Trophoblast cell (in vitro differentiated cells and primary cell): ENCODE results near the gene HIGD2A.
A peak's percentile ranks its signal among the peaks of the same experiment; 100 is the strongest.

Source experiments
- DNase-seq, 2 donors: peaks; one replicate each; pipeline ENCODE4 v3.0.0-alpha.2; 2016
- H2AFZ ChIP-seq: 2 replicates; pipeline ENCODE4 v1.6.1; 2013; ENCODE audit warnings: low read length, moderate library complexity, mild to moderate bottlenecking; ENCODE audit not compliant: insufficient read depth, poor library complexity
- H2AK5ac ChIP-seq: 2 replicates; pipeline ENCODE4 v1.6.1; 2013; ENCODE audit warnings: mild to moderate bottlenecking, low read length
- H2BK120ac ChIP-seq: 2 replicates; pipeline ENCODE4 v1.6.1; 2013; ENCODE audit warnings: low read length, mild to moderate bottlenecking, moderate library complexity; ENCODE audit not compliant: insufficient read depth, poor library complexity
- H2BK12ac ChIP-seq: 2 replicates; pipeline ENCODE4 v1.6.1; 2013; ENCODE audit warnings: mild to moderate bottlenecking, low read length, moderate library complexity
- H2BK5ac ChIP-seq: 2 replicates; pipeline ENCODE4 v1.6.1; 2013; ENCODE audit warnings: low read length, low read depth, moderate library complexity, mild to moderate bottlenecking; ENCODE audit not compliant: poor library complexity
- H3K14ac ChIP-seq: 2 replicates; pipeline ENCODE4 v1.6.1; 2013; ENCODE audit warnings: mild to moderate bottlenecking, low read length
- H3K18ac ChIP-seq: 2 replicates; pipeline ENCODE4 v1.6.1; 2013; ENCODE audit warnings: mild to moderate bottlenecking, low read length
- H3K23ac ChIP-seq: 2 replicates; pipeline ENCODE4 v1.6.1; 2013; ENCODE audit warnings: low read length
- H3K27ac ChIP-seq: 2 replicates; pipeline ENCODE4 v1.5.1; 2013; ENCODE audit warnings: low read depth, mild to moderate bottlenecking, inconsistent platforms, low read length, moderate library complexity
- H3K27me3 ChIP-seq: 2 replicates; pipeline ENCODE4 v1.6.1; 2013; ENCODE audit warnings: inconsistent platforms, mild to moderate bottlenecking, low read length, moderate library complexity; ENCODE audit not compliant: insufficient read depth
- H3K36me3 ChIP-seq, 2 experiments: 1 replicate in 1 of 2; 2 replicates in 1 of 2; pipeline ENCODE4 v1.6.1; 2013; ENCODE audit warnings: low read length in 2 of 2, mild to moderate bottlenecking in 2 of 2, moderate library complexity in 1 of 2; ENCODE audit not compliant: insufficient read depth in 2 of 2, control insufficient read depth in 1 of 2
- H3K4ac ChIP-seq: 2 replicates; pipeline ENCODE4 v1.6.1; 2013; ENCODE audit warnings: low read depth, mild to moderate bottlenecking, low read length, moderate library complexity
- H3K4me1 ChIP-seq, 2 experiments: 1 replicate in 1 of 2; 2 replicates in 1 of 2; pipeline ENCODE4 v1.6.1; 2013; ENCODE audit warnings: low read length in 2 of 2, mild to moderate bottlenecking in 2 of 2, moderate library complexity in 1 of 2; ENCODE audit not compliant: insufficient read depth in 2 of 2, control insufficient read depth in 1 of 2
- H3K4me2 ChIP-seq: 2 replicates; pipeline ENCODE4 v1.6.1; 2013; ENCODE audit warnings: inconsistent platforms, mild to moderate bottlenecking, low read length, moderate library complexity
- H3K4me3 ChIP-seq: 2 replicates; pipeline ENCODE4 v1.5.1; 2013; ENCODE audit warnings: mild to moderate bottlenecking, low read depth, low read length, inconsistent platforms
- H3K79me1 ChIP-seq: one replicate; pipeline ENCODE4 v1.6.1; 2013; ENCODE audit warnings: low read length
- H3K79me2 ChIP-seq: 2 replicates; pipeline ENCODE4 v1.6.1; 2013; ENCODE audit warnings: low read length, mild to moderate bottlenecking; ENCODE audit not compliant: control insufficient read depth, insufficient read depth, poor library complexity
- H3K9ac ChIP-seq: 2 replicates; pipeline ENCODE4 v1.6.1; 2013; ENCODE audit warnings: mild to moderate bottlenecking, low read length
- H3K9me3 ChIP-seq: 2 replicates; pipeline ENCODE4 v1.6.1; 2013; ENCODE audit warnings: low read depth, mild to moderate bottlenecking, control low read depth, inconsistent platforms, low read length; ENCODE audit not compliant: insufficient read depth
- H4K12ac ChIP-seq: 2 replicates; pipeline ENCODE4 v1.6.1; 2013; ENCODE audit warnings: low read depth, mild to moderate bottlenecking, low read length, moderate library complexity
- H4K8ac ChIP-seq: 2 replicates; pipeline ENCODE4 v1.6.1; 2013; ENCODE audit warnings: low read depth, mild to moderate bottlenecking, low read length, moderate library complexity
- H4K91ac ChIP-seq: one replicate; pipeline ENCODE4 v1.6.1; 2013; ENCODE audit warnings: low read depth, mild to moderate bottlenecking, low read length, moderate library complexity
- WGBS: extraction: QIAGEN DNeasy Blood & Tissue Kit; methylation state at CpG from one replicate; pipeline ENCODE4 v1.1.7; 2013; ENCODE audit warnings: missing lambda C conversion rate; ENCODE audit not compliant: insufficient read length, insufficient coverage; ENCODE audit errors: extremely low coverage; 5-methylcytosine and 5-hydroxymethylcytosine counted together

HIGD2A gene

GRCh38 chr5:176366232-176366894 lies 22.2 kb upstream of the HIGD2A start:
- H3K4me2 ChIP-seq: peak overlapping the region; percentile 97
- no peak overlapping the region for H3K23ac ChIP-seq
- H3K9ac ChIP-seq: no peak overlapping the region
- peak overlapping the region; percentile 1 for H4K8ac ChIP-seq
- H2AFZ ChIP-seq: peak overlapping the region; percentile 53
- no peak overlapping the region for H3K4ac ChIP-seq
- H4K12ac ChIP-seq: no peak overlapping the region
- H4K91ac ChIP-seq: no peak overlapping the region
- no peak for DNase-seq
- H3K9me3 ChIP-seq: peaks cover 5% of the 10 kb centered on the region
- peak overlapping the region; percentile 44 for H3K14ac ChIP-seq
- peaks cover 5% of the 10 kb centered on the region for H3K79me1 ChIP-seq
- peak overlapping the region; percentile 84 for H3K4me3 ChIP-seq
- no peak overlapping the region for H2BK120ac ChIP-seq
- H3K4me1 ChIP-seq: peaks cover 8 to 12% of the 10 kb centered on the region in 2 experiments
- no peak overlapping the region for H2AK5ac ChIP-seq
- H2BK5ac ChIP-seq: no peak overlapping the region
- no peak overlapping the region for H3K18ac ChIP-seq
- no peak overlapping the region for H2BK12ac ChIP-seq
- no peak overlapping the region for H3K27ac ChIP-seq
- no CpG with 5 or more reads among the region's 38 CpGs for WGBS
- H3K27me3 ChIP-seq: peaks cover 17% of the 10 kb centered on the region
- H3K36me3 ChIP-seq: peaks cover 4 to 7% of the 10 kb centered on the region in 2 experiments
- peaks cover 2% of the 10 kb centered on the region for H3K79me2 ChIP-seq

- no peak overlapping the region for H3K27ac ChIP-seq
- H3K18ac ChIP-seq: no peak overlapping the region
- no peak overlapping the region for H2BK120ac ChIP-seq
- H3K4ac ChIP-seq: no peak overlapping the region
- no peak overlapping the region for H4K8ac ChIP-seq
- H3K14ac ChIP-seq: no peak overlapping the region
- H3K4me2 ChIP-seq: no peak overlapping the region
- no peak overlapping the region for H4K12ac ChIP-seq
- no peaks in the 10 kb centered on the region for H3K79me2 ChIP-seq
- no peak overlapping the region for H2AK5ac ChIP-seq
- H3K23ac ChIP-seq: no peak overlapping the region
- peaks cover 17% of the 10 kb centered on the region for H3K27me3 ChIP-seq
- H3K4me3 ChIP-seq: no peak overlapping the region
- H4K91ac ChIP-seq: no peak overlapping the region
- H2BK12ac ChIP-seq: no peak overlapping the region
- no peak for DNase-seq
- H3K9me3 ChIP-seq: peaks cover 5% of the 10 kb centered on the region
- H3K9ac ChIP-seq: no peak overlapping the region
- H2AFZ ChIP-seq: no peak overlapping the region
- peaks cover 8 to 9% of the 10 kb centered on the region in 2 experiments for H3K4me1 ChIP-seq
- H2BK5ac ChIP-seq: no peak overlapping the region
- H3K79me1 ChIP-seq: peaks cover 4% of the 10 kb centered on the region
- peaks cover 4 to 7% of the 10 kb centered on the region in 2 experiments for H3K36me3 ChIP-seq
- WGBS: no CpG with 5 or more reads among the region's 13 CpGs
Observed at GRCh38 chr5:176368726-176369125, 19.8 kb upstream of the HIGD2A start.

DNA sequence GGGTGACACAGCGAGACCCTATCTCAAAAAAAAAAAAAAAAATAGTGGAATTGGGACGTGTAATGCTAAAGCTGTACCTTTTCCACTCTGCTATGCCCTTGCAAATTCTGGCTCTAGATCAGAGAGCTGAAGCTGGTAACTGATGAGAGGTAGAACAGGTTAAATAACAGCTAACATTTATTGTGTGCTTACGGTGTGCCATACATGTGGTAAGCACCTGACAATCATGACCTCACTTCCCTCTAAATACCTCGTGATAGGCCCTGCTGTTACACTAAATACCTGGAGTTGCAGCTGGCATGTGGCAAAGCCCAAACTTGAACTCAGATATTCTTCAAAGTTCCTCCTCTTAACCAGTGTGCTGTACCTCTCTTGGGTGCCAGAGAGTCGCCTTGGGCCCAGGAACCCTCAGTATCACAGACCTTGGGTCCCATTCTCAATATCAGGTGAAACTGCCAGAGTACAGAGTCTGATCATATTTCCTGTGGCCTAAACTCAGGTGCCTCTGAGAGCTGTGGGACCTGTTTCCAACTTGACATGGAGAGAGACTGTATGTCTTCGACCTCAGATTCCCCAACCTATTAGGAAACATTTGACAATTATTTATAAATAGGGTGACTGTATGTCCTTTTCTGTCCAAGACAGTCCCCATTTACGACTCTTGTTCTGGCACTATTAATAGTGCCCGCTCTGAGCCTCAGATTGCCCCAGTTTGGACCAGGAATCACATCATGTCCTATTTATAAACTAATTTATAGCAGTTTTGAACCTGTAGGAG lies 18.4 kb upstream of the HIGD2A start:
- no peak for DNase-seq
- H3K4me2 ChIP-seq: no peak overlapping the region
- peaks cover 2% of the 10 kb centered on the region for H3K9me3 ChIP-seq
- no peak overlapping the region for H3K23ac ChIP-seq
- H2BK5ac ChIP-seq: no peak overlapping the region
- H3K79me2 ChIP-seq: no peaks in the 10 kb centered on the region
- H2AFZ ChIP-seq: no peak overlapping the region
- H3K4ac ChIP-seq: no peak overlapping the region
- no peak overlapping the region for H3K14ac ChIP-seq
- no peak overlapping the region for H2BK12ac ChIP-seq
- H3K4me3 ChIP-seq: no peak overlapping the region
- no peak overlapping the region for H4K12ac ChIP-seq
- H4K8ac ChIP-seq: no peak overlapping the region
- H3K4me1 ChIP-seq: peaks cover 5 to 7% of the 10 kb centered on the region in 2 experiments
- H4K91ac ChIP-seq: no peak overlapping the region
- H3K79me1 ChIP-seq: peaks cover 4% of the 10 kb centered on the region
- H2BK120ac ChIP-seq: no peak overlapping the region
- no peak overlapping the region for H3K18ac ChIP-seq
- no peak overlapping the region for H3K27ac ChIP-seq
- peaks cover 4 to 7% of the 10 kb centered on the region in 2 experiments for H3K36me3 ChIP-seq
- WGBS: no CpG with 5 or more reads among the region's 8 CpGs
- H2AK5ac ChIP-seq: no peak overlapping the region
- peaks cover 11% of the 10 kb centered on the region for H3K27me3 ChIP-seq
- H3K9ac ChIP-seq: no peak overlapping the region

GRCh38 chr5:176371621-176372539 lies 16.7 kb upstream of the HIGD2A start:
- no peak overlapping the region for H3K14ac ChIP-seq
- H3K18ac ChIP-seq: no peak overlapping the region
- DNase-seq: peak; percentile 90 to 94
- no peak overlapping the region for H3K23ac ChIP-seq
- H2AK5ac ChIP-seq: no peak overlapping the region
- H3K4me2 ChIP-seq: no peak overlapping the region
- no peak overlapping the region for H3K27ac ChIP-seq
- H3K4me3 ChIP-seq: no peak overlapping the region
- H2BK5ac ChIP-seq: no peak overlapping the region
- no peaks in the 10 kb centered on the region for H3K4me1 ChIP-seq
- no peak overlapping the region for H4K8ac ChIP-seq
- H2BK12ac ChIP-seq: no peak overlapping the region
- H4K91ac ChIP-seq: no peak overlapping the region
- H3K9me3 ChIP-seq: no peaks in the 10 kb centered on the region
- peaks cover 4 to 7% of the 10 kb centered on the region in 2 experiments for H3K36me3 ChIP-seq
- no peak overlapping the region for H4K12ac ChIP-seq
- no peak overlapping the region for H3K4ac ChIP-seq
- WGBS: no CpG with 5 or more reads among the region's 13 CpGs
- no peaks in the 10 kb centered on the region for H3K27me3 ChIP-seq
- H2BK120ac ChIP-seq: no peak overlapping the region
- H3K9ac ChIP-seq: no peak overlapping the region
- no peak overlapping the region for H2AFZ ChIP-seq
- no peaks in the 10 kb centered on the region for H3K79me2 ChIP-seq
- no peaks in the 10 kb centered on the region for H3K79me1 ChIP-seq
